GM21717 (cell line): Measurements from ENCODE around the gene MRS2.

Experiments used
- ATAC-seq: cut with Tn5 transposase; IDR thresholded peaks from one replicate; pipeline ENCODE4 v1.9.1; 2021; ENCODE audit warnings: mild to moderate bottlenecking, moderate library complexity; ENCODE audit not compliant: unreplicated experiment

The MRS2 gene

GRCh38 chr6:24429146-24429545 lies 26.4 kb downstream of the MRS2 start:
- ATAC-seq: no peak

GRCh38 chr6:24430086-24430485 lies 27.4 kb downstream of the MRS2 start:
- ATAC-seq: no peak

DNA sequence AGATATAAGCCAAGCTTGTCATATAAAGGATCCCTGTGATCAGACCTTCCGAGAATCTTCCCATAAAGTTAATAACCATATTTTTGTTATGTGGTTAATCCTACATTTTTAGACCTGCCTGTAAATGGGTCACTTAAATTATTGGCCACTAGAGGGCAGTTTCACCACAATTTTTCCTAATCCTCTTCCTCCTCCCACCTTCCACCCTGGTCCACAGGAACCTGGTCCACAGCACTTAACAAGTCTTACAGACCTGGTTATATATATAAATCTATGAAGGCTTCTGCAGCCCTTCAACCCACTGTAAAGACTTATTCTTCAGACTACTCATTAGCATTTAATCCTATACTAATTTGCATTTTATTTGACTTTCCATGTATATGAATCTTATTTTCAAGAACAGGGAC lies 28.3 kb downstream of the MRS2 start:
- no peak for ATAC-seq

DNA sequence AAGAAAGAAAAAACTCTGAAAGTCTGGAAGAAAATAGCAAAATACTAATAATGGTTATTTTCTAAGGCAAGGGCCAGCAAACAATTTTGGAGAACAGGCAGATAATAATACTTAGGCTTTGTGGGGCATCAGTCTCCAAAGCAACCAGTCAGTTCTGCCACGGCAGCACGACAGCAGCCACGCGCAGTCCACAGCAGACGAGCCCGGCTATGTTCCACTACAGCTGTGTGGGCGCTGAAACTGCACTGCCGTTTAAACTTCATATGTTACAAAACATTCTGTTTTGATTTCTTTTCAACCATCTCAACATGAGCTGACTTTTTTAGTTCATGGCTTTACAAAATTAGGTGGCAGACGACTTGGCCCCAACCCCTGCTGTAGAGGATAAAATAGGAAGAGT lies 29.9 kb downstream of the MRS2 start:
- no peak for ATAC-seq

GRCh38 chr6:24436979-24437378 lies 34.2 kb downstream of the MRS2 start:
- ATAC-seq: no peak

GRCh38 chr6:24439858-24440539 lies 37.3 kb downstream of the MRS2 start:
- ATAC-seq: no peak

- ATAC-seq: no peak
Observed at GRCh38 chr6:24440897-24441598, 38.3 kb downstream of the MRS2 start.

GRCh38 chr6:24441599-24441904 lies 38.8 kb downstream of the MRS2 start:
- no peak for ATAC-seq

- no peak for ATAC-seq
Observed at GRCh38 chr6:24444588-24444987, 41.9 kb downstream of the MRS2 start.

DNA sequence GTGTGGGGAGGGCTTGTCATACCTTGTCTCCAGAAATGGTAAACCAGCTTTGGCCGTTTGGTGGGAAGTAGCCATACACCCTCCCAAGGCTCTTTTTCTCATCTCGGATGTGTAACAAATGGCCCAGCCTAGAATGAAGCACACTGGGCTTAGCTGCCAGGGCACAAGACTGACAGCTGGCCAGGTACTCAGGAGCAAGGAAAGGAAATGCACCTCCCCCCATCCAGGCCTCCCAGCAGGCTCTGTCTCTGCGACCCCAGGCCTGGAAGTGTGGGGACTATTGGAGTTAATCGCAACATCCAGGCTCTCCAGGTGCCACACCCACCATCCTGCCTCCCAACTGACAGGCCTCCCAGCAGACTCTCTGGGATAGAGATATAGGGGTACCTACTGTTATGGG lies 43.0 kb downstream of the MRS2 start:
- ATAC-seq: no peak

- no peak for ATAC-seq
Observed at GRCh38 chr6:24446670-24447069, 43.9 kb downstream of the MRS2 start.

DNA sequence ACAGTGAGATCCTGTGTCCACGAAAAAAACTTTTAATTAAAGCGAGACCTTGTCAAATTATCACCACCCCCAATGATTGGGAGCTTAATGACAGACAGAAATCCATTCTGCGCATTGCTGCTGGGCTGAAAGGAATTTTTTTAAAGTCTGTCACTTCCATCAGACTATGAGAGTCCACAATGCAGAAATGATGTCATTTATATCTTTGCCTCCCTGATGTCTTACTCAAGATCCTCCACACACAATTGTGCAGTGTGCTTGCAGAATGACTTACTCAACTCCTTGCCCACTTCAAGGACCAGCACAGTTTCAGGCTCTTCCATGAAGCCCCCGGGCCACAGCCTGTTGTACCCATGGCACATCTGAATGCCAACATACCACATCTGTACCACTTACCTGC lies 45.7 kb downstream of the MRS2 start:
- ATAC-seq: no peak

DNA sequence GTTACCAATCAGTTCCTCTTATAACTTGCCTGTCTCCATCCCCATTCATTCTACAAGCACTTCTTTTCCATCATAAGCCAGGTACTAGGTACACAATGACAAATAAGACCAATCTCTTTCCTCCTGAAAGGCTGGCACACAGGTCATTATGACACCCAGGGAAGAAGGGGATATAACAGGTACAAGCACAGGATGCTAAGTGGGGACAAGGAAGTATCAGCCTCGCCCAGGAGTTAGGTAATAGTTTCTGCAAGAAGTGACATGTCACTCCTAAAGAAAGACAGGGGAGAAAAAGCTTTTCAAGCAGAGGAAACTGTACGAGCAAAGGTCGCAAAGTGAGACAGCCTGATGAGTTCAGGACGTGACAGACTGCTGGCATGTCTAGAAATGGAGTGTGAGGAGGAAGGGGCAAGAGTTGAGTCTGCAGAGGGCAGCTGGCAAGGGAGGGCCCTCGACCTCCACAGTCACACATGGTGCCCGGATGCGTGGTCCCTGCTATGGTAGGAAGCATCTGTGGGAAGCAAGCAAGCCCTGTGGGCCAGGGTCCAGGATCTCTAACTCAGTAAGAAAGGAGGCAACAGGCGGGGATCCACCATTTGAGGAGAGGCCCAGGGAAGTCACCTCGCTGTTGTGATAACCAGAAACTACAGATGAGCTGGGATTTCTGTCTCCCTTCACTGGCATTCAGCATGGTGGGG lies 46.2 kb downstream of the MRS2 start:
- no peak for ATAC-seq

GRCh38 chr6:24451581-24452388 lies 49.0 kb downstream of the MRS2 start:
- no peak for ATAC-seq

GRCh38 chr6:24453921-24454320 lies 51.2 kb downstream of the MRS2 start:
- no peak for ATAC-seq

GRCh38 chr6:24454452-24454851 lies 51.7 kb downstream of the MRS2 start:
- no peak for ATAC-seq

- ATAC-seq: no peak
Observed at GRCh38 chr6:24455061-24455460, 52.3 kb downstream of the MRS2 start.

DNA sequence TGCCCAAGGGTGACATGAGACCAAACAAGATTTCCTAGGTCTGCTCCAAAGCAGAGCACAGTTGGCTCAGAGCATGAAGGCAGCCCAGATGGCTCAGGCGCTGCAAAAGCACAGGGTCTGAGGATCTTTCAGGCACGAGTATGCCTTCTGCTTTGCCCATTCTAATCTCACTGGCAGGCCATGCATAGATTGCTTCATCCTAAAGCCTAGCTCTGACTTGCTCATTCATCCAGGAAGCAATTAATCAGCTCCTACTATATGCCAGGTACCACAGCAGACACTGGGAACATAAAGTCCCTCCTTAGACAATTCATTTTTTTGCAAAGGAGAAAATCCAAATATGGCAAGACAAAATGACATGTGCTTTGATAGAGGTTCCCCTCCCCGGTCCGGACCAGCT lies 55.4 kb downstream of the MRS2 start:
- no peak for ATAC-seq

- no peak for ATAC-seq
Observed at GRCh38 chr6:24458941-24459340, 56.2 kb downstream of the MRS2 start.

DNA sequence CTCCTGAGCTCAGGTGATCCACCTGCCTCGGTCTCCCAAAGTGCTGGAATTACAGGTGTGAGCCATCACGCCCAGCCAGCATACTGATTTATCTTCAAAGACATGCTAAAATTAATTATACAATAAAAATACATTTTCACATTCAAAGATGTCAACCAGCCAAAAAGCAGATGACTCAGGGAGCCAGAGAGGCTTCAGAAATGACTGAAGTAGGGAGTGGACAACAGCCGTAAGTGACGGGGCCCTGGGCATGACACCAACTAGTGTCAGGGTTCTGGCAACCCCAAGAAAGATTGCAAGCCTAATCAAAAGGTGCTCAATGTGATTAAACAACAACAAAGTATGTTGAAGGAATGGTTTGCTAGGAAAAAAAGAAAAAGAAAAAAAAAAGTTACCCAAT lies 58.2 kb downstream of the MRS2 start:
- no peak for ATAC-seq

GRCh38 chr6:24464253-24465038 lies 61.7 kb downstream of the MRS2 start:
- ATAC-seq: no peak
